C4-2B (cell line): ENCODE data around the gene LRFN2.

Experiments
- ZFX ChIP-seq: fragments of 450-650 bp; IDR thresholded peaks from 2 replicates; pipeline ENCODE4 v1.6.1; 2017
- TF ChIP-seq, protein P1 (sequence below): fragments of 450-650 bp; conservative IDR thresholded peaks from 2 replicates; pipeline ENCODE4 v1.5.1; 2017; ENCODE audit warnings: mild to moderate bottlenecking

DNA sequence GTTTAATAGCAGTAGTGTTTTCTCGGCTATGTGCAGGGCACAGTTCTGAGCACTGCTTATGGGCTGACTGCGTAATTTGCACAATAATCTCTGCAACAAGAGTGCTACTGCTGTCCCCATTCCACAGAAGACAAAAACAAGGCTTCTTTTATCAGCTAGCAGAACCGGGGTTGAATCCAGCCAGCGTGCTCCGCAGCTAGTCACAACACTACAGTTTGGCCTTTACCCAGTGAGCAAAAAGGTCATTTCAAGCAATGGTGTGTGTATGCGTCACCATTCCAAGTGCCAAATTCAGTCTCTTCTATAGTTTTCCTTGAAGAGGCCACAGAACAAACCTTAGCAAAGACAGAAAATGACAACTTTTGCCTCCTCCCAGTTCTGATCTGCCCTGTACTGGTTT, 61.1 kb downstream of the LRFN2 start:
- TF ChIP-seq, protein P1, sequence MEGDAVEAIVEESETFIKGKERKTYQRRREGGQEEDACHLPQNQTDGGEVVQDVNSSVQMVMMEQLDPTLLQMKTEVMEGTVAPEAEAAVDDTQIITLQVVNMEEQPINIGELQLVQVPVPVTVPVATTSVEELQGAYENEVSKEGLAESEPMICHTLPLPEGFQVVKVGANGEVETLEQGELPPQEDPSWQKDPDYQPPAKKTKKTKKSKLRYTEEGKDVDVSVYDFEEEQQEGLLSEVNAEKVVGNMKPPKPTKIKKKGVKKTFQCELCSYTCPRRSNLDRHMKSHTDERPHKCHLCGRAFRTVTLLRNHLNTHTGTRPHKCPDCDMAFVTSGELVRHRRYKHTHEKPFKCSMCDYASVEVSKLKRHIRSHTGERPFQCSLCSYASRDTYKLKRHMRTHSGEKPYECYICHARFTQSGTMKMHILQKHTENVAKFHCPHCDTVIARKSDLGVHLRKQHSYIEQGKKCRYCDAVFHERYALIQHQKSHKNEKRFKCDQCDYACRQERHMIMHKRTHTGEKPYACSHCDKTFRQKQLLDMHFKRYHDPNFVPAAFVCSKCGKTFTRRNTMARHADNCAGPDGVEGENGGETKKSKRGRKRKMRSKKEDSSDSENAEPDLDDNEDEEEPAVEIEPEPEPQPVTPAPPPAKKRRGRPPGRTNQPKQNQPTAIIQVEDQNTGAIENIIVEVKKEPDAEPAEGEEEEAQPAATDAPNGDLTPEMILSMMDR, result no peak
- no peak for TF ChIP-seq ZFX
